ENCODE results near the gene ZNF441. TPM values are rescaled to one million over a fixed set of nuclear protein-coding genes. Genes with fewer than 3 reads are reported as not detected.

Gene ZNF441
- total and polyA plus RNA-seq, 4 donors, result 1.8 to 7.4 (median 5.7) TPM

- no peak for TF ChIP-seq HNF4G (IDR thresholded peaks at IDR 0.05)
- TF ChIP-seq, protein P1, sequence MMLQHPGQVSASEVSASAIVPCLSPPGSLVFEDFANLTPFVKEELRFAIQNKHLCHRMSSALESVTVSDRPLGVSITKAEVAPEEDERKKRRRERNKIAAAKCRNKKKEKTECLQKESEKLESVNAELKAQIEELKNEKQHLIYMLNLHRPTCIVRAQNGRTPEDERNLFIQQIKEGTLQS (IDR thresholded peaks at IDR 0.05), result no peak
- no peak for TF ChIP-seq TAF1 (conservative IDR thresholded peaks at IDR 0.05)
- TF ChIP-seq CTCF (IDR thresholded peaks at IDR 0.05; ENCODE audit: low read depth, low read length, missing input control), result no peak
- TF ChIP-seq YY1 (IDR thresholded peaks at IDR 0.05), result no peak
- no peak for TF ChIP-seq RXRA (IDR thresholded peaks at IDR 0.05)
- no peak for TF ChIP-seq JUND (IDR thresholded peaks at IDR 0.05)
- no peak for TF ChIP-seq SP1 (IDR thresholded peaks at IDR 0.05)
- TF ChIP-seq REST (IDR thresholded peaks at IDR 0.05), result no peak
- TF ChIP-seq HNF4A (conservative IDR thresholded peaks at IDR 0.05), result no peak
- no peak for TF ChIP-seq ZBTB33 (IDR thresholded peaks at IDR 0.05)
- no peak for TF ChIP-seq GABPA (IDR thresholded peaks at IDR 0.05 in 1 of 2, conservative IDR thresholded peaks at IDR 0.05 in 1 of 2)
- TF ChIP-seq EGR1 (IDR thresholded peaks at IDR 0.05; ENCODE audit: low read depth in 2 of 2), result no peak
- TF ChIP-seq FOXA2 (IDR thresholded peaks at IDR 0.05), result no peak
- TF ChIP-seq RAD21 (IDR thresholded peaks at IDR 0.05), result no peak
- WGBS, result 70% methylated on average over 7 of the region's 7 CpGs
- H3K27ac ChIP-seq (ENCODE audit: low read depth in 1 of 2, low read length in 2 of 2), result no peak overlapping the region
- no peaks in the 10 kb centered on the region for H3K27me3 ChIP-seq (ENCODE audit: control insufficient read depth in 4 of 4, insufficient read depth in 4 of 4, low read length in 3 of 4)
- no peaks in the 10 kb centered on the region for H3K4me1 ChIP-seq (ENCODE audit: control insufficient read depth in 4 of 4, insufficient read depth in 4 of 4, low read length in 3 of 4)
- no peak for DNase-seq (ENCODE audit: low spot score)
- H3K9ac ChIP-seq (ENCODE audit: low read depth in 1 of 2, low read length in 2 of 2), result no peak overlapping the region
- H3K9me3 ChIP-seq (ENCODE audit: control insufficient read depth in 4 of 4, low read length in 3 of 4), result peaks cover 10 to 11% (median 11%) of the 10 kb centered on the region in 4 donors
- no peak overlapping the region for H3K4me3 ChIP-seq (ENCODE audit: low read depth in 1 of 3, low read length in 3 of 3)
- no peaks in the 10 kb centered on the region for H3K36me3 ChIP-seq (ENCODE audit: control insufficient read depth in 4 of 4, insufficient read depth in 3 of 4, low read depth in 1 of 4, low read length in 3 of 4)
Observed at GRCh38 chr19:11759805-11760204, 7.0 kb upstream of the ZNF441 start.

DNA sequence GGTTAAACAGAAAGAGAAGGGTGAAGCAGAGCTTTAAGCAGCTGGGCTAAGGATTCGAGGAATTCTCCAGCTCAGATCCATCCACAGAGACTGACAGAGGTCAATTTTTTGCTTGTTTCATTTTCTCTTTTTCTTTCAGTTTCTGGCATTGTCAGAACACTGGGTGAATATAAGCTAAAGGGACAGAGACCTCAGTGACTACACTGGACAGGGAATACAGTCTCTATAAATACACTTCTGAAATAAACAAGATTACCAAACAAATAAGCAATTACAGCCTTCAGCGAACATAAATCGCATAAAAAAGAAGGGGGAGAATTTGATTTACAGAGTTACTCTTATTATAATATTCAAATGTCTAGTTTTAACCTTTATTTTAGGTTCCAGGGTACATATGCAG lies 3.7 kb upstream of the ZNF441 start:
- no peak for TF ChIP-seq ZBTB33 (IDR thresholded peaks at IDR 0.05)
- no peak for TF ChIP-seq YY1 (IDR thresholded peaks at IDR 0.05)
- TF ChIP-seq REST (IDR thresholded peaks at IDR 0.05), result no peak
- no peak for TF ChIP-seq SP1 (IDR thresholded peaks at IDR 0.05)
- TF ChIP-seq CTCF (IDR thresholded peaks at IDR 0.05; ENCODE audit: low read depth, low read length, missing input control), result no peak
- no peak for TF ChIP-seq GABPA (IDR thresholded peaks at IDR 0.05 in 1 of 2, conservative IDR thresholded peaks at IDR 0.05 in 1 of 2)
- TF ChIP-seq FOXA2 (IDR thresholded peaks at IDR 0.05), result no peak
- no peak overlapping the region for H3K9ac ChIP-seq (ENCODE audit: low read depth in 1 of 2, low read length in 2 of 2)

More for the DNA sequence above, 3.7 kb upstream of the ZNF441 start:
- peaks cover 3 to 11% (median 5%) of the 10 kb centered on the region in 4 donors for H3K4me1 ChIP-seq (ENCODE audit: control insufficient read depth in 4 of 4, insufficient read depth in 4 of 4, low read length in 3 of 4)
- H3K9me3 ChIP-seq (ENCODE audit: control insufficient read depth in 4 of 4, low read length in 3 of 4), result peaks cover 0 to 4% (median 2%) of the 10 kb centered on the region in 4 donors
- H3K27ac ChIP-seq (ENCODE audit: low read depth in 1 of 2, low read length in 2 of 2), result no peak overlapping the region
- H3K27me3 ChIP-seq (ENCODE audit: control insufficient read depth in 4 of 4, insufficient read depth in 4 of 4, low read length in 3 of 4), result no peaks in the 10 kb centered on the region
- WGBS, result 75% methylated on average over 3 of the region's 3 CpGs
- DNase-seq (ENCODE audit: low spot score), result no peak
- H3K36me3 ChIP-seq (ENCODE audit: control insufficient read depth in 4 of 4, insufficient read depth in 3 of 4, low read depth in 1 of 4, low read length in 3 of 4), result no peaks in the 10 kb centered on the region
- no peak overlapping the region for H3K4me3 ChIP-seq (ENCODE audit: low read depth in 1 of 3, low read length in 3 of 3)
